ENCODE measurements around the gene VIT. TPM values are rescaled to one million over a fixed set of nuclear protein-coding genes. Genes with fewer than 3 reads are reported as not detected.

The VIT gene
- total and polyA plus RNA-seq, 2 donors (not counting 1 experiment from before 2014, with no cell fraction given), result 0.17 to 0.62 TPM

DNA sequence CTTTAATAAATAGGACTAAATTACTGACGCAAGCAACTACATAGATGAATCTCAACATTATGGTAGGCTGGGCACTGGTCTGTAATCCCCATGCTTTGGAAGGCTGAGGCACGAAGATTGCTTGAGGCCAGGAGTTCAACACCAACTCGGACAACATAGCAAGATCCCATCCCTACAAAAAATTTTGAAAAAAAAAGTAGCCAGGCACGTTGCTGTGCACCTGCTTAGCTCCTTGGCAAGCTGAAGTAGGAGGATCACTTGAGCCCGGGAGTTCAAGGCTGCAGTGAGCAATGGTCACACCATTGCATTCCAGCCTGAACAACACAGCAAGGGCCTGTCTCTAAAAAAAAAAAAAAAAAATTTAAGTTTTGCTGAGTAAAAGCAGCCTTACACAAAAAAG lies 43.4 kb upstream of the VIT start:
- no peaks in the 10 kb centered on the region for H4K20me1 ChIP-seq (ENCODE audit: control insufficient read depth, extremely low read depth, insufficient read depth, low read length)
- H3K9me3 ChIP-seq (ENCODE audit: control insufficient read depth, insufficient read depth, low read depth, low read length), result no peaks in the 10 kb centered on the region
- no peak overlapping the region for H3K27ac ChIP-seq (ENCODE audit: insufficient read depth, low read length)
- no peaks in the 10 kb centered on the region for H3K36me3 ChIP-seq (ENCODE audit: control insufficient read depth, insufficient read depth, low read length)
- DNase-seq (ENCODE audit: low read depth in 2 of 2), result no peak
- H3K4me1 ChIP-seq (ENCODE audit: control insufficient read depth, extremely low read depth, insufficient read depth, low read length), result peaks cover 10% of the 10 kb centered on the region
- no peak overlapping the region for H3K4me2 ChIP-seq (ENCODE audit: extremely low read depth, insufficient read depth, low read length)
- no peak overlapping the region for H2AFZ ChIP-seq (ENCODE audit: low read length)
- H3K79me2 ChIP-seq (ENCODE audit: control insufficient read depth, insufficient read depth, low read length), result no peaks in the 10 kb centered on the region
- no peak overlapping the region for H3K4me3 ChIP-seq (replicated peaks in 1 of 4; ENCODE audit: control extremely low read depth in 1 of 4, insufficient read depth in 1 of 4, low read depth in 3 of 4, low read length in 4 of 4)
- TF ChIP-seq, protein P1, sequence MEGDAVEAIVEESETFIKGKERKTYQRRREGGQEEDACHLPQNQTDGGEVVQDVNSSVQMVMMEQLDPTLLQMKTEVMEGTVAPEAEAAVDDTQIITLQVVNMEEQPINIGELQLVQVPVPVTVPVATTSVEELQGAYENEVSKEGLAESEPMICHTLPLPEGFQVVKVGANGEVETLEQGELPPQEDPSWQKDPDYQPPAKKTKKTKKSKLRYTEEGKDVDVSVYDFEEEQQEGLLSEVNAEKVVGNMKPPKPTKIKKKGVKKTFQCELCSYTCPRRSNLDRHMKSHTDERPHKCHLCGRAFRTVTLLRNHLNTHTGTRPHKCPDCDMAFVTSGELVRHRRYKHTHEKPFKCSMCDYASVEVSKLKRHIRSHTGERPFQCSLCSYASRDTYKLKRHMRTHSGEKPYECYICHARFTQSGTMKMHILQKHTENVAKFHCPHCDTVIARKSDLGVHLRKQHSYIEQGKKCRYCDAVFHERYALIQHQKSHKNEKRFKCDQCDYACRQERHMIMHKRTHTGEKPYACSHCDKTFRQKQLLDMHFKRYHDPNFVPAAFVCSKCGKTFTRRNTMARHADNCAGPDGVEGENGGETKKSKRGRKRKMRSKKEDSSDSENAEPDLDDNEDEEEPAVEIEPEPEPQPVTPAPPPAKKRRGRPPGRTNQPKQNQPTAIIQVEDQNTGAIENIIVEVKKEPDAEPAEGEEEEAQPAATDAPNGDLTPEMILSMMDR (conservative IDR thresholded peaks at IDR 0.05 in 1 of 2, IDR thresholded peaks at IDR 0.05 in 1 of 2; ENCODE audit: low read depth in 1 of 2, low read length in 2 of 2), result no peak
- no peak for TF ChIP-seq EZH2 (IDR thresholded peaks at IDR 0.05; ENCODE audit: low read length, missing control alignments)
- no peaks in the 10 kb centered on the region for H3K27me3 ChIP-seq (ENCODE audit: control insufficient read depth, insufficient read depth, low read length)
- no peak overlapping the region for H3K9ac ChIP-seq (ENCODE audit: insufficient read depth, low read length)

GRCh38 chr2:36653967-36654694 lies 42.4 kb upstream of the VIT start:
- Histone ChIP-seq H3K9ac (ENCODE audit: insufficient read depth, low read length) (no peak overlapping the region), H2AFZ (ENCODE audit: low read length) (no peak overlapping the region)
- no peak for DNase-seq (ENCODE audit: low read depth in 2 of 2)

DNA sequence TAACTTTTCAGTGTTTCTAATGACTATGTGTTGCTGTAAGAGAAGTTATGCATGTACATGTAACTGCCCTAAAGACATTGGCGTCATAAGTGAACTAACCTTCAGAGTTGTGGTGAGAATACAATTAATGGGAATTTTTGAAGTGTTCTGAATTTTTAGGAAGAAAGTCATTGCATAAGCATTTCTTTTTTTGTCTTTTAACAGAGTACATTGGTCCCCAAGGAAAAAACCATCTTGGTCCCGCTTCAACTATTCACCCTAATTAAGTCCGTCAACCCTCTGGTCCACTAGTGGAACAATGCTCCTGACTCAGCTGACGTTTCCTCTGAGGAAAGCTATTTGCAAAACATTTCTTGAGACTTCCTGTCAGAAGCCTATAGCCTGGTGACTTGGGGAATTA lies 41.1 kb upstream of the VIT start:
- Histone ChIP-seq H3K36me3 (ENCODE audit: control insufficient read depth, insufficient read depth, low read length) (no peaks in the 10 kb centered on the region), H3K9ac (ENCODE audit: insufficient read depth, low read length) (no peak overlapping the region), H3K9me3 (ENCODE audit: control insufficient read depth, insufficient read depth, low read depth, low read length) (no peaks in the 10 kb centered on the region), H3K27me3 (ENCODE audit: control insufficient read depth, insufficient read depth, low read length) (no peaks in the 10 kb centered on the region), H3K27ac (ENCODE audit: insufficient read depth, low read length) (peak overlapping the region; percentile 64), H2AFZ (ENCODE audit: low read length) (no peak overlapping the region), H3K4me3 (replicated peaks in 1 of 4; ENCODE audit: control extremely low read depth in 1 of 4, insufficient read depth in 1 of 4, low read depth in 3 of 4, low read length in 4 of 4) (no peak overlapping the region), H3K4me2 (ENCODE audit: extremely low read depth, insufficient read depth, low read length) (no peak overlapping the region), H3K4me1 (ENCODE audit: control insufficient read depth, extremely low read depth, insufficient read depth, low read length) (peaks cover 4% of the 10 kb centered on the region), H3K79me2 (ENCODE audit: control insufficient read depth, insufficient read depth, low read length) (no peaks in the 10 kb centered on the region), H4K20me1 (ENCODE audit: control insufficient read depth, extremely low read depth, insufficient read depth, low read length) (no peaks in the 10 kb centered on the region)
- TF ChIP-seq EZH2 (IDR thresholded peaks at IDR 0.05; ENCODE audit: low read length, missing control alignments), result no peak
- TF ChIP-seq, protein P1 (conservative IDR thresholded peaks at IDR 0.05 in 1 of 2, IDR thresholded peaks at IDR 0.05 in 1 of 2; ENCODE audit: low read depth in 1 of 2, low read length in 2 of 2), result no peak
- DNase-seq (ENCODE audit: low read depth in 2 of 2), result peak; percentile 32 to 95

More at GRCh38 chr2:36653967-36654694, 42.4 kb upstream of the VIT start:
- H3K9me3 ChIP-seq (ENCODE audit: control insufficient read depth, insufficient read depth, low read depth, low read length), result no peaks in the 10 kb centered on the region
- no peak for TF ChIP-seq EZH2 (IDR thresholded peaks at IDR 0.05; ENCODE audit: low read length, missing control alignments)
- TF ChIP-seq, protein P1 (conservative IDR thresholded peaks at IDR 0.05 in 1 of 2, IDR thresholded peaks at IDR 0.05 in 1 of 2; ENCODE audit: low read depth in 1 of 2, low read length in 2 of 2), result no peak
- H3K79me2 ChIP-seq (ENCODE audit: control insufficient read depth, insufficient read depth, low read length), result no peaks in the 10 kb centered on the region
- H3K36me3 ChIP-seq (ENCODE audit: control insufficient read depth, insufficient read depth, low read length), result no peaks in the 10 kb centered on the region
- H3K4me3 ChIP-seq (replicated peaks in 1 of 4; ENCODE audit: control extremely low read depth in 1 of 4, insufficient read depth in 1 of 4, low read depth in 3 of 4, low read length in 4 of 4), result no peak overlapping the region
- peaks cover 10% of the 10 kb centered on the region for H3K4me1 ChIP-seq (ENCODE audit: control insufficient read depth, extremely low read depth, insufficient read depth, low read length)
- no peak overlapping the region for H3K27ac ChIP-seq (ENCODE audit: insufficient read depth, low read length)
- no peak overlapping the region for H3K4me2 ChIP-seq (ENCODE audit: extremely low read depth, insufficient read depth, low read length)
- no peaks in the 10 kb centered on the region for H4K20me1 ChIP-seq (ENCODE audit: control insufficient read depth, extremely low read depth, insufficient read depth, low read length)
- no peaks in the 10 kb centered on the region for H3K27me3 ChIP-seq (ENCODE audit: control insufficient read depth, insufficient read depth, low read length)
